ENCODE measurements around the gene RNASE7. TPM values are rescaled to one million over a fixed set of nuclear protein-coding genes. Genes with fewer than 3 reads are reported as not detected.
"Not testable (repeated sequence)": the region's sequence is repeated elsewhere in the genome, so short reads cannot be mapped to it uniquely, and the experiment has no call there.

RNASE7 gene
- total RNA-seq, 8 experiments from 2014 or later: 0.14 to 0.40 (median 0.29) TPM; not detected in 4

GRCh38 chr14:21039585-21040369 is 2.4 kb upstream of the RNASE7 start:
- H3K4me3 ChIP-seq: no peak overlapping the region
- WGBS, 10 experiments: 55 to 90% (median 64%) methylated on average over 2 to 8 of the region's 8 CpGs; no CpG with 5 or more reads in 1 of the 10 experiments
- H3K27ac ChIP-seq: no peak overlapping the region
- H3K4me1 ChIP-seq (replicated peaks in 1 of 2): no peaks in the 10 kb centered on the region
- in situ Hi-C loops (cut with MboI; ENCODE audit: low pct_unique_long_range_greater_than_20kb in 2 of 9, low sequenced_read_pairs in 9 of 9, unreplicated experiment in 9 of 9): no loop called here
- ATAC-seq (replicated peaks in 6 of 8): peak; percentile 69 to 91 (median 78)

GRCh38 chr14:21040370-21040925 is 1.7 kb upstream of the RNASE7 start:
- WGBS, 10 experiments: 67 to 88% (median 82%) methylated on average over 2 to 8 of the region's 8 CpGs
- no peak for ATAC-seq (replicated peaks in 6 of 8)
- in situ Hi-C loops (cut with MboI; ENCODE audit: low pct_unique_long_range_greater_than_20kb in 2 of 9, low sequenced_read_pairs in 9 of 9, unreplicated experiment in 9 of 9): no loop called here
- no peak overlapping the region for H3K27ac ChIP-seq
- no peak overlapping the region for H3K4me3 ChIP-seq
- no peaks in the 10 kb centered on the region for H3K4me1 ChIP-seq (replicated peaks in 1 of 2)

GRCh38 chr14:21040941-21041340 is 1.2 kb upstream of the RNASE7 start:
- WGBS, 10 experiments: 36 to 100% (median 75%) methylated on average over 1 to 3 of the region's 3 CpGs; no CpG with 5 or more reads in 3 of the 10 experiments
- in situ Hi-C loops (cut with MboI; ENCODE audit: low pct_unique_long_range_greater_than_20kb in 2 of 9, low sequenced_read_pairs in 9 of 9, unreplicated experiment in 9 of 9); H3K4me3 ChIP-seq; ATAC-seq (replicated peaks in 6 of 8); H3K27ac ChIP-seq; H3K4me1 ChIP-seq (replicated peaks in 1 of 2): not testable (repeated sequence)

- no peak overlapping the region for H3K4me3 ChIP-seq
- no peaks in the 10 kb centered on the region for H3K4me1 ChIP-seq (replicated peaks in 1 of 2)
- no peak overlapping the region for H3K27ac ChIP-seq
- peak in 3 of 8 experiments; percentile 24 to 33 (median 26) for ATAC-seq (replicated peaks in 6 of 8)
- in situ Hi-C loops (cut with MboI; ENCODE audit: low pct_unique_long_range_greater_than_20kb in 2 of 9, low sequenced_read_pairs in 9 of 9, unreplicated experiment in 9 of 9): no loop called here
- WGBS, 10 experiments: 20 to 92% (median 67%) methylated on average over 1 to 7 of the region's 8 CpGs; no CpG with 5 or more reads in 1 of the 10 experiments
Measured at GRCh38 chr14:21042918-21043317, 756 bp downstream of the RNASE7 start.

GRCh38 chr14:21043387-21043973 is 1.3 kb downstream of the RNASE7 start:
- H3K4me1 ChIP-seq (replicated peaks in 1 of 2): no peaks in the 10 kb centered on the region
- H3K27ac ChIP-seq: no peak overlapping the region
- H3K4me3 ChIP-seq: no peak overlapping the region
- no peak for ATAC-seq (replicated peaks in 6 of 8)
- in situ Hi-C loops (cut with MboI; ENCODE audit: low pct_unique_long_range_greater_than_20kb in 2 of 9, low sequenced_read_pairs in 9 of 9, unreplicated experiment in 9 of 9): no loop called here
- 69 to 100% (median 83%) methylated on average over 1 to 2 of the region's 2 CpGs; no CpG with 5 or more reads in 5 of the 10 experiments for WGBS, 10 experiments

- in situ Hi-C loops (cut with MboI; ENCODE audit: low pct_unique_long_range_greater_than_20kb in 2 of 9, low sequenced_read_pairs in 9 of 9, unreplicated experiment in 9 of 9): no loop called here
- H3K27ac ChIP-seq: no peak overlapping the region
- WGBS, 10 experiments: 20 to 82% (median 56%) methylated on average over 1 to 4 of the region's 6 CpGs; no CpG with 5 or more reads in 3 of the 10 experiments
- ATAC-seq (replicated peaks in 6 of 8): no peak
- no peak overlapping the region for H3K4me3 ChIP-seq
- H3K4me1 ChIP-seq (replicated peaks in 1 of 2): no peaks in the 10 kb centered on the region
Measured at GRCh38 chr14:21043974-21044618, 1.9 kb downstream of the RNASE7 start.

- Histone ChIP-seq H3K4me3 (no peak overlapping the region), H3K27ac (no peak overlapping the region), H3K4me1 (replicated peaks in 1 of 2) (no peaks in the 10 kb centered on the region)
- no peak for ATAC-seq (replicated peaks in 6 of 8)
- WGBS, 10 experiments: 13 to 94% (median 63%) methylated on average over 1 to 2 of the region's 2 CpGs; no CpG with 5 or more reads in 1 of the 10 experiments
- in situ Hi-C loops (cut with MboI; ENCODE audit: low pct_unique_long_range_greater_than_20kb in 2 of 9, low sequenced_read_pairs in 9 of 9, unreplicated experiment in 9 of 9): no loop called here
Measured at GRCh38 chr14:21047378-21047781, 5.2 kb downstream of the RNASE7 start.

GRCh38 chr14:21048638-21049037 is 6.5 kb downstream of the RNASE7 start:
- in situ Hi-C loops (cut with MboI; ENCODE audit: low pct_unique_long_range_greater_than_20kb in 2 of 9, low sequenced_read_pairs in 9 of 9, unreplicated experiment in 9 of 9): no loop called here
- no peak for ATAC-seq (replicated peaks in 6 of 8)
- 52 to 100% (median 84%) methylated on average over 1 to 2 of the region's 2 CpGs; no CpG with 5 or more reads in 3 of the 10 experiments for WGBS, 10 experiments

GRCh38 chr14:21049271-21049673 is 7.1 kb downstream of the RNASE7 start:
- Histone ChIP-seq H3K27ac (no peak overlapping the region), H3K4me3 (no peak overlapping the region), H3K4me1 (replicated peaks in 1 of 2) (no peaks in the 10 kb centered on the region)
- in situ Hi-C loops (cut with MboI; ENCODE audit: low pct_unique_long_range_greater_than_20kb in 2 of 9, low sequenced_read_pairs in 9 of 9, unreplicated experiment in 9 of 9): no loop called here
- WGBS, 10 experiments: 11 to 100% (median 33%) methylated on average over 1 to 3 of the region's 3 CpGs; no CpG with 5 or more reads in 1 of the 10 experiments
- ATAC-seq (replicated peaks in 6 of 8): peak in 3 of 8 experiments; percentile 85 to 94 (median 89)

More at GRCh38 chr14:21048638-21049037, 6.5 kb downstream of the RNASE7 start:
- H3K27ac ChIP-seq: no peak overlapping the region
- no peak overlapping the region for H3K4me3 ChIP-seq
- H3K4me1 ChIP-seq (replicated peaks in 1 of 2): no peaks in the 10 kb centered on the region

- Histone ChIP-seq H3K4me3 (no peak overlapping the region), H3K4me1 (replicated peaks in 1 of 2) (peaks cover 0 to 3% of the 10 kb centered on the region in 2 donors), H3K27ac (no peak overlapping the region)
- 9 to 83% (median 67%) methylated on average over 2 to 3 of the region's 3 CpGs for WGBS, 10 experiments
- ATAC-seq (replicated peaks in 6 of 8): no peak
- in situ Hi-C loops (cut with MboI; ENCODE audit: low pct_unique_long_range_greater_than_20kb in 2 of 9, low sequenced_read_pairs in 9 of 9, unreplicated experiment in 9 of 9): no loop called here
Measured at GRCh38 chr14:21050597-21050996, 8.4 kb downstream of the RNASE7 start.

GRCh38 chr14:21053184-21054122 is 11.3 kb downstream of the RNASE7 start:
- Histone ChIP-seq H3K27ac (no peak overlapping the region), H3K4me3 (no peak overlapping the region), H3K4me1 (replicated peaks in 1 of 2) (peaks cover 0 to 4% of the 10 kb centered on the region in 2 donors)
- ATAC-seq (replicated peaks in 6 of 8): no peak
- WGBS, 10 experiments: 50 to 91% (median 83%) methylated on average over 2 to 17 of the region's 20 CpGs; no CpG with 5 or more reads in 1 of the 10 experiments
- in situ Hi-C loops (cut with MboI; ENCODE audit: low pct_unique_long_range_greater_than_20kb in 2 of 9, low sequenced_read_pairs in 9 of 9, unreplicated experiment in 9 of 9): no loop called here

- no peak overlapping the region for H3K27ac ChIP-seq
- in situ Hi-C loops (cut with MboI; ENCODE audit: low pct_unique_long_range_greater_than_20kb in 2 of 9, low sequenced_read_pairs in 9 of 9, unreplicated experiment in 9 of 9): no loop called here
- peak in 1 of 8 experiments; percentile 15 for ATAC-seq (replicated peaks in 6 of 8)
- WGBS, 10 experiments: 76 to 100% (median 90%) methylated on average over 1 to 3 of the region's 3 CpGs; no CpG with 5 or more reads in 4 of the 10 experiments
- no peak overlapping the region for H3K4me3 ChIP-seq
- peaks cover 0 to 4% of the 10 kb centered on the region in 2 donors for H3K4me1 ChIP-seq (replicated peaks in 1 of 2)
Measured at GRCh38 chr14:21054123-21054767, 12.1 kb downstream of the RNASE7 start.

Data from motor neuron (in vitro differentiated cells).